HG02571 (cell line): Measurements from ENCODE around the gene KRTAP12-1.
"Not testable (repeated sequence)": the region's sequence is repeated elsewhere in the genome, so short reads cannot be mapped to it uniquely, and the experiment has no call there.

ENCODE experiments used
- ATAC-seq: cut with Tn5 transposase; IDR thresholded peaks from one replicate; pipeline ENCODE4 v1.9.1; 2021; ENCODE audit warnings: mild to moderate bottlenecking, moderate library complexity; ENCODE audit not compliant: unreplicated experiment

Gene KRTAP12-1

GRCh38 chr21:44671911-44672310 is 10.1 kb downstream of the KRTAP12-1 start:
- ATAC-seq = no peak

GRCh38 chr21:44670642-44671432 is 11.1 kb downstream of the KRTAP12-1 start:
- ATAC-seq = no peak

GRCh38 chr21:44667612-44668011 is 14.4 kb downstream of the KRTAP12-1 start:
- no peak for ATAC-seq

GRCh38 chr21:44666401-44667320 is 15.3 kb downstream of the KRTAP12-1 start, which contains the start of gene KRTAP12-2:
Gene KRTAP12-2 (minus strand): TSS chr21:44666927. CDS start chr21:44666886, 41 bp downstream.
- no peak for ATAC-seq

GRCh38 chr21:44664691-44665090 is 17.3 kb downstream of the KRTAP12-1 start:
- no peak for ATAC-seq

GRCh38 chr21:44661567-44661966 is 20.4 kb downstream of the KRTAP12-1 start:
- ATAC-seq = not testable (repeated sequence)

GRCh38 chr21:44658913-44659595 is 22.9 kb downstream of the KRTAP12-1 start:
- ATAC-seq = no peak

GRCh38 chr21:44658541-44658910 is 23.4 kb downstream of the KRTAP12-1 start:
- no peak for ATAC-seq

GRCh38 chr21:44657635-44658540 is 24.1 kb downstream of the KRTAP12-1 start, which contains the start of gene KRTAP12-3:
Gene KRTAP12-3 (plus strand): TSS chr21:44657932. CDS start chr21:44657980, 48 bp downstream.
- no peak for ATAC-seq

- ATAC-seq = no peak
Observed at GRCh38 chr21:44656868-44657267, 25.1 kb downstream of the KRTAP12-1 start.

GRCh38 chr21:44654576-44655175 is 27.3 kb downstream of the KRTAP12-1 start, which contains the start of gene KRTAP12-4:
Gene KRTAP12-4 (minus strand): TSS chr21:44654659. CDS start chr21:44654614, 45 bp downstream.
- no peak for ATAC-seq

GRCh38 chr21:44653656-44654575 is 28.0 kb downstream of the KRTAP12-1 start:
- ATAC-seq = no peak

GRCh38 chr21:44653123-44653522 is 28.8 kb downstream of the KRTAP12-1 start:
- no peak for ATAC-seq

- no peak for ATAC-seq
Observed at GRCh38 chr21:44650973-44651675, 30.8 kb downstream of the KRTAP12-1 start.

- no peak for ATAC-seq
Observed at GRCh38 chr21:44650265-44650972, 31.5 kb downstream of the KRTAP12-1 start.

GRCh38 chr21:44649521-44650100 is 32.4 kb downstream of the KRTAP12-1 start:
- ATAC-seq = no peak
